ENCODE measurements around the gene CTBS. TPM values are rescaled to one million over a fixed set of nuclear protein-coding genes. Genes with fewer than 3 reads are reported as not detected.

The CTBS gene
- 10 to 100 TPM in 3 of 4 donors, 1 to 10 TPM in 1; 3.8 to 25.7 (median 16.2) TPM for total RNA-seq

GRCh38 chr1:84573967-84574842 lies at the start of gene CTBS:
Gene CTBS (minus strand): TSS chr1:84574440. CDS start chr1:84574415, 25 bp downstream.
- Histone ChIP-seq H3K9me3 (no peaks in the 10 kb centered on the region), H3K4me1 (peaks cover 7 to 25% (median 12%) of the 10 kb centered on the region in 4 donors), H3K27ac (peak within 1 kb of the TSS; percentile 96 to 100 (median 98)), H3K27me3 (no peaks in the 10 kb centered on the region), H3K36me3 (no peaks in the 10 kb centered on the region), H3K4me3 (peak within 1 kb of the TSS; percentile 51 to 67 (median 60))
- peak; percentile 83 for TF ChIP-seq POLR2A (IDR thresholded peaks at IDR 0.05)
- TF ChIP-seq POLR2AphosphoS5 (IDR thresholded peaks at IDR 0.05): peak; percentile 83 to 96 (median 94)
- TF ChIP-seq EP300 (IDR thresholded peaks at IDR 0.05; ENCODE audit: low read depth): no peak
- no peak for TF ChIP-seq CTCF (IDR thresholded peaks at IDR 0.05)
- WGBS, 2 donors (ENCODE audit: low coverage in 1 of 2): 1% methylated on average over 42 of the region's 67 CpGs; no CpG with 5 or more reads in 1 of the 2 donors
- intact Hi-C loops (cut with DNase I; ENCODE audit: low total_unique reads) (loop anchor here (5.0 to 10.0 kb wide), 2 partner anchors 69 to 113 kb away; partner anchors contain the start of genes GNG5 and SPATA1), in situ Hi-C loops (cut with MboI; ENCODE audit: low pct_ligation_motif_present in 1 of 4, low pct_unique_long_range_greater_than_20kb in 1 of 4, low sequenced_read_pairs in 3 of 4) (no loop called here)
- DNase-seq: peak; percentile 93

DNA sequence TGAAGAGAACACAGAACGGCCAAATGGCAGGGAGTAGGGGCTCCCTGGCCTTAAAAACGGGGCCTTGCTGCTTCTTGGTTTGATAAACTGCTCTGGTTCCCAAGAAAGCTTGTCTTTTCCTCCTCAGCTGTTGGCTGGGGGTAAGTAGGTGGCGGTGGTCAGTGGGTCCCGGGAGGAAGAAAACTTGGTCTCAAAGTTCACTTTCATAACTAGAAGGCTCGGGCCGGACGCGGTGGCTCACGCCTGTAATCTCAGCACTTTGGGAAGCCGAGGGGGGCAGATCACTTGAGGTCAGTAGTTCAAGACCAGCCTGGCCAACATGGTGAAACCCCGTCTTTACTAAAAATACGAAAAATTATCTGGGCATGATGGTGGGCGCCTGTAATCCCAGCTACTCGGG lies 47.3 kb upstream of the CTBS start:
- intact Hi-C loops (cut with DNase I; ENCODE audit: low total_unique reads) (no loop called here), in situ Hi-C loops (cut with MboI; ENCODE audit: low pct_ligation_motif_present in 1 of 4, low pct_unique_long_range_greater_than_20kb in 1 of 4, low sequenced_read_pairs in 3 of 4) (loop anchor here in 3 of 4 donors (25.0 kb wide), 2 partner anchors 184 to 484 kb away; partner anchors contain the start of gene PRKACB (in 2 of the 3))
- H3K27me3 ChIP-seq: no peaks in the 10 kb centered on the region
- no peak overlapping the region for H3K27ac ChIP-seq
- no peak overlapping the region for H3K4me3 ChIP-seq
- H3K9me3 ChIP-seq: no peaks in the 10 kb centered on the region
- no peaks in the 10 kb centered on the region for H3K36me3 ChIP-seq
- TF ChIP-seq POLR2A (IDR thresholded peaks at IDR 0.05) (no peak), CTCF (IDR thresholded peaks at IDR 0.05) (no peak), EP300 (IDR thresholded peaks at IDR 0.05; ENCODE audit: low read depth) (no peak), POLR2AphosphoS5 (IDR thresholded peaks at IDR 0.05) (no peak)
- 80 to 86% methylated on average over 2 to 14 of the region's 14 CpGs for WGBS, 2 donors (ENCODE audit: low coverage in 1 of 2)
- peaks cover 0 to 18% (median 7%) of the 10 kb centered on the region in 4 donors for H3K4me1 ChIP-seq
- DNase-seq: no peak

GRCh38 chr1:84620720-84621313 lies 46.6 kb upstream of the CTBS start:
- Histone ChIP-seq H3K9me3 (no peaks in the 10 kb centered on the region), H3K4me1 (peaks cover 0 to 18% (median 7%) of the 10 kb centered on the region in 4 donors), H3K27me3 (no peaks in the 10 kb centered on the region), H3K27ac (peak overlapping the region; percentile 69 to 81 (median 74)), H3K36me3 (no peaks in the 10 kb centered on the region), H3K4me3 (peak overlapping the region; percentile 46 to 78 (median 52))
- peak; percentile 81 for DNase-seq
- no peak for TF ChIP-seq EP300 (IDR thresholded peaks at IDR 0.05; ENCODE audit: low read depth)
- peak; percentile 90 to 99 (median 98) for TF ChIP-seq CTCF (IDR thresholded peaks at IDR 0.05)
- peak in 2 of 3 donors; percentile 5 to 12 for TF ChIP-seq POLR2AphosphoS5 (IDR thresholded peaks at IDR 0.05)
- WGBS, 2 donors (ENCODE audit: low coverage in 1 of 2): 0 to 3% methylated on average over 13 to 46 of the region's 46 CpGs
- intact Hi-C loops (cut with DNase I; ENCODE audit: low total_unique reads): no loop called here
- in situ Hi-C loops (cut with MboI; ENCODE audit: low pct_ligation_motif_present in 1 of 4, low pct_unique_long_range_greater_than_20kb in 1 of 4, low sequenced_read_pairs in 3 of 4): loop anchor here in 3 of 4 donors (25.0 kb wide), 2 partner anchors 184 to 484 kb away; partner anchors contain the start of gene PRKACB (in 2 of the 3)
